C4-2B (cell line): ENCODE measurements around the gene PGGT1B.

ENCODE experiments used
- H3K27ac ChIP-seq: fragments of 450-650 bp; 2 replicates; pipeline ENCODE4 v1.5.1; 2017
- ZFX ChIP-seq: fragments of 450-650 bp; IDR thresholded peaks from 2 replicates; pipeline ENCODE4 v1.6.1; 2017
- TF ChIP-seq, protein P1 (sequence below): fragments of 450-650 bp; conservative IDR thresholded peaks from 2 replicates; pipeline ENCODE4 v1.5.1; 2017; ENCODE audit warnings: mild to moderate bottlenecking

PGGT1B gene

DNA sequence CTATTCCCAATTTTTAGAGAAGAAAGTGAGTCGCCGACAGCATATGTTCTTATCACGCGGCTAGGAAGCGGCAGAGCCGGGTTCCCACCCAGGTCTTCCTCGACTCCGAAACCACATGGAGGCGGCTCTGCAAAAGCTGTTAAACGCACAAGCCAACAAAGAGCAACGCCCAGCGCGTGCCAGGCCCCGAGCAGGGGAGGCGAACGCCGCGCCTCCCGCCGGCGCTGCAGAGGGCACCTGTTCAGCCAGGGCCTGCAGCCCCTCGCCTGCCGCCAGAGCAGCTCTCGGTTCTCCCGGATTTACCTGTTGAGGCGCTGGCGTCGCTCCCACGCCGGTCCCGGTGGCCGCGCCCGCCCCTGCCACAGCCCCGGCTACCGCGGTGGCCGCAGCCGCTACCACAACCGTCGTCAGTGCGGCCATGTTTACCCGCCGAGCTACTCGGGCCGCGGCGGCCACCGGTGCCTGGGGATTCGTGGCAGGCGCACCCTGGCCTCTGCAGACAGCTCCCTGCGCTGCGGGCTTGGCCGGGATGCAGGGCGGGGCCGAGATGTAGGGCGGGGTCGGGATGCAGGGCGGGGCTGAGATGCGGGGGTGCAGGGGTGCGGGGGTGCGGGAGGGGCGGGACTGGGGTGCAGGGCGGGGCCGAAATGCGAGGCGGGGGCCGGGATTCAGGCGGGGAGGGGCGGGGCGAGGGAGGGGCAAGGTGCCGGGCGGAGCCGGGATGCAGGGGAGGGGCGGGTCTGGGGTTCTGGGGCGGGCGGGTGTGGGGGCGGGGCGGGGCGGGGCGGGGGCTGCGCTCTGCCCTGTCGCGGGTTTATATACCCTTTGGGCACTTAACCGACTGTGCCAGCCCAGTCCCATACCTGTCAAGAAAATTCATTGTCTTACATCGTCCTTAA is 33.7 kb upstream of the PGGT1B start, which contains the start of gene CCDC112:
CCDC112 (minus strand) TSS at position 531 of the 899 bp plus-strand sequence; CDS start at position 420, 111 bp downstream.
- H3K27ac ChIP-seq, result peak within 1 kb of the TSS; percentile 87

DNA sequence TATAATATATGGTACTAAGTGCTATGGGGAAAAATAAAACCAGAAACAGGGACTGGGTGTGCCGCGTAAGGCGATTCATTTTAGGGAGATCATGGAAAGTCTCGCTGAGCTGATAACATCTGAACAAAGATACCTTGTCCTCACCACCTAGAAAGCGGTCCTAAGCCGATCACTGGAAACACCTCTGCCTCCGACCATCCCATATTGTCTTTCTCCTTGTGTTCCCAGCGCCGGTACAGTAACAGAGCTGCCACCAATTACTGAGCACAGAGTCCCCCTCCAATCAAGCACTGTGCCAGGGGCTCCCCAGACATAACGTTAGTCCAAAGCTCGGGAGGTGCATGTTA is 33.1 kb upstream of the PGGT1B start:
- peak overlapping the region; percentile 87 for H3K27ac ChIP-seq
- TF ChIP-seq ZFX, result no peak
- TF ChIP-seq, protein P1, sequence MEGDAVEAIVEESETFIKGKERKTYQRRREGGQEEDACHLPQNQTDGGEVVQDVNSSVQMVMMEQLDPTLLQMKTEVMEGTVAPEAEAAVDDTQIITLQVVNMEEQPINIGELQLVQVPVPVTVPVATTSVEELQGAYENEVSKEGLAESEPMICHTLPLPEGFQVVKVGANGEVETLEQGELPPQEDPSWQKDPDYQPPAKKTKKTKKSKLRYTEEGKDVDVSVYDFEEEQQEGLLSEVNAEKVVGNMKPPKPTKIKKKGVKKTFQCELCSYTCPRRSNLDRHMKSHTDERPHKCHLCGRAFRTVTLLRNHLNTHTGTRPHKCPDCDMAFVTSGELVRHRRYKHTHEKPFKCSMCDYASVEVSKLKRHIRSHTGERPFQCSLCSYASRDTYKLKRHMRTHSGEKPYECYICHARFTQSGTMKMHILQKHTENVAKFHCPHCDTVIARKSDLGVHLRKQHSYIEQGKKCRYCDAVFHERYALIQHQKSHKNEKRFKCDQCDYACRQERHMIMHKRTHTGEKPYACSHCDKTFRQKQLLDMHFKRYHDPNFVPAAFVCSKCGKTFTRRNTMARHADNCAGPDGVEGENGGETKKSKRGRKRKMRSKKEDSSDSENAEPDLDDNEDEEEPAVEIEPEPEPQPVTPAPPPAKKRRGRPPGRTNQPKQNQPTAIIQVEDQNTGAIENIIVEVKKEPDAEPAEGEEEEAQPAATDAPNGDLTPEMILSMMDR, result no peak

More for the DNA sequence above, 33.7 kb upstream of the PGGT1B start, which contains the start of gene CCDC112:
- TF ChIP-seq, protein P1, result no peak
- peak; percentile 70 for TF ChIP-seq ZFX

DNA sequence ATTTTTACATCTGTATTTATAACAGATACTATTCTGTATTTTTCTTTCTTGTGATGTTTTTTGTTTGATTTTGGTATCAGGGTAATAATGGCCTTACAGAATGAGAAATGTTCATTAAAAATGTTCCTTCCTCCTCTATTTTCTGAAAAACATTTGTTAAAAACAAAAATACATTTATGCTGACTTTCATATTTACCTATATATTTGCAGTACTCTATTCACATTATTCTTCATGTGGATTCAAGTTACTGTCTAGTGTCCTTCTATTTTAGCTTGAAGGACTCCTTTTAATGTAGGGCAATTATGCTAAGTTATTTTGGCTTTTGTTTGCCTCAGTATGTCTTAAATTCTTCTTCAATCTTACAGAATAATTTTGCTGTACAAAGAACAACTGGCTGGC is 28.7 kb upstream of the PGGT1B start:
- no peak for TF ChIP-seq ZFX
- TF ChIP-seq, protein P1, result no peak
- H3K27ac ChIP-seq, result no peak overlapping the region

DNA sequence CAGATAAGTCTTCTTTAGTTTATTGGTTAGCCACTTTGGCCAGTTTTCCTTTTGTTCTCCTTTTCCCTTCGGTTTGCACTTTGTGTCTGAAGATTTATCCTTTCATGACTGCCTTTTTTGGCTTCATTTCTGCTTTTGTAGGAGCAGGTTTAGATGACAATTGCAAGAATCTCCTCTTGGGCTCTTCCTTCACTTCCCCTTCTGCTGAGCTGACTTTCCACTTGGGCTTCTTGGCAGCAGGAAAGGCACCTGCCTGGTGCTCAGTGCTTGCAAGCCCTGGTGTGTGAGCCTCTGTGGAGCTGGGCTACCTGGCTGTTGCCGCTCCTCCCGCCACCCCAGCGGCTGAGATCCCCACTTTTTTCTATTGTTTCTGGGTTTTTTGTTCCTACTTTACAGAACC is 26.4 kb upstream of the PGGT1B start:
- TF ChIP-seq ZFX, result no peak
- TF ChIP-seq, protein P1, result no peak
- H3K27ac ChIP-seq, result no peak overlapping the region

DNA sequence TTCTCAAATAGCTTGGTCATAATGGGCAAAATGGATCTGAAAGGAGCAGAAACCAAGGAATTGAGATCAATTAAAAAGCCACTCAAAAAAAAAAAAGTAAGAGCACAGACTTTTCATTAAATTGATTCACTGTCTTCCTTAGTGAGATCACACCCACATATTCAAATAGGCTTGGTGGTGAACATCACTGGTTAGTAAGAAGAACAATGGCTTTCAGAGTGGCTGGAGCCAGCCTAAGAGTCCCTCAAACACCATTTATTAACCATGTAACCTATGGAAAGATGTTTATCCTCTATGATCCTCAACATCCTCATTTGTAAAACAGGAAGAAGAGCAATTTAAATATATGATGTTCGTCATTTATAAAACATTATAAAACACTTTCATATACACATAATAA is 21.3 kb upstream of the PGGT1B start:
- TF ChIP-seq, protein P1, result no peak
- no peak for TF ChIP-seq ZFX
- no peak overlapping the region for H3K27ac ChIP-seq

DNA sequence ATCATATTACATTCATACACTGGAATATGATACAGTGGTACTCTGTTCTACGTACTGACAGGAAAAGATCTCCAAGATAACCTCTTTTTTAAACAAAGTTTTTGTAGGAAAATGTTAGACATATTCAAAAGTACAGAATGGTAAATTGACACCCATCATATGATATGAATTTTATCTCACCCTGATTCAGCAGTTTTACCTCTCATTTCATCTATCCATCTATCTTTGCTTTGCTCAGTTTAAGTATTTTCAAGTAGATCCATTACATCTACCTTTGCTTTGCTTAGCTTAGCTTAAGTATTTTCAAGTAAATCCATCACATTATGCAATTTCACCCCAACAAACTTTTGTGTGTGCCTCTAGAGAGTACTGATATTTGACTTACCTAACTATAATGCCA is 19.5 kb upstream of the PGGT1B start:
- TF ChIP-seq ZFX, result no peak
- TF ChIP-seq, protein P1, result no peak
- H3K27ac ChIP-seq, result no peak overlapping the region

DNA sequence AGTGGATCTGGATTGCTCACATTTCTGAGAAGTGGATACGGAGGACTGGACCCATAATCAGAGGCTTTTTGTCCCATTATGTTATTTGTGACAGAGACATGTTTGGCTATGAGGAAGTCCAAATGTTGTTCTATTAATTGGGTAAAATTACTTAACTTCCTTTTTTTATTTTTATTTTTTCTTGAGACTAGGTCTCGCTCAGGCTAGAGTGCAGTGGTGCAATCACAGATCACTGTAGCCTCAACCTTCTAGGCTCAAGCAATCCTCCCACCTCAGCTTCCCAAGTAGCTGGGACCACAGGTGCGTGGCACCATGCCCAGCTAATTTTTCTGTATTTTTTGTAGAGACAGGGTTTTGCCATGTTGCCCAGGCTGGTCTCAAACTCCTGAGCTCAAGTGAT is 11.9 kb upstream of the PGGT1B start:
- H3K27ac ChIP-seq, result no peak overlapping the region
- TF ChIP-seq ZFX, result no peak
- TF ChIP-seq, protein P1, result no peak
